OCI-LY3 (cell line): ENCODE results near the gene ZNF182.
"Not testable (repeated sequence)": the region's sequence is repeated elsewhere in the genome, so short reads cannot be mapped to it uniquely, and the experiment has no call there.

ENCODE experiments used
- H2AFZ ChIP-seq: fragments of 200-600, 300-600 bp; shearing (Covaris generic); 2 replicates; pipeline ENCODE4 v1.6.0; 2014; ENCODE audit warnings: antibody characterized with exemption, low read depth, low read length
- H3K27ac ChIP-seq: fragments of 200-600, 300-600 bp; sonication (generic); 2 replicates; pipeline ENCODE4 v1.5.1; 2014; ENCODE audit warnings: mild to moderate bottlenecking, low read length, moderate library complexity, mixed read lengths
- H3K27me3 ChIP-seq: fragments of 200-600, 300-600 bp; sonication (generic); 2 replicates; pipeline ENCODE4 v1.6.1; 2014; ENCODE audit warnings: low read depth, low read length, mixed read lengths
- H3K36me3 ChIP-seq: fragments of 200-600, 300-600 bp; sonication (generic); replicated peaks from 2 replicates; pipeline ENCODE3; 2014; ENCODE audit warnings: low read depth, low read length, mixed read lengths
- H3K4me1 ChIP-seq: fragments of 300-600, 200-600 bp; sonication (generic); 2 replicates; pipeline ENCODE4 v1.6.1; 2014; ENCODE audit warnings: low read length, mixed read lengths
- H3K4me2 ChIP-seq: fragments of 200-600, 300-600 bp; sonication (generic); 2 replicates; pipeline ENCODE4 v1.6.1; 2014; ENCODE audit warnings: low read length, mixed read lengths
- H3K4me3 ChIP-seq: fragments of 300-600, 200-600 bp; sonication (generic); 2 replicates; pipeline ENCODE4 v1.5.1; 2014; ENCODE audit warnings: antibody characterized with exemption, mild to moderate bottlenecking, low read length, moderate library complexity
- H3K79me2 ChIP-seq: fragments of 300-600, 200-600 bp; shearing (Covaris generic); 2 replicates; pipeline ENCODE4 v1.6.1; 2014; ENCODE audit warnings: mild to moderate bottlenecking, low read length, mixed read lengths
- H3K9ac ChIP-seq: fragments of 300-600, 200-600 bp; shearing (Covaris generic); 2 replicates; pipeline ENCODE4 v1.6.0; 2014; ENCODE audit warnings: mild to moderate bottlenecking, low read length, moderate library complexity
- H3K9me3 ChIP-seq: fragments of 200-600, 300-600 bp; shearing (Covaris generic); 2 replicates; pipeline ENCODE4 v1.6.1; 2014; ENCODE audit warnings: low read length, mixed read lengths; ENCODE audit not compliant: insufficient read depth
- H4K20me1 ChIP-seq: fragments of 200-600, 300-600 bp; sonication (generic); 2 replicates; pipeline ENCODE4 v1.6.1; 2016; ENCODE audit warnings: low read length, mixed read lengths; ENCODE audit not compliant: insufficient read depth
- EZH2phosphoT487 ChIP-seq: fragments of 200-600 bp; shearing (Covaris generic); IDR thresholded peaks from 2 replicates; pipeline ENCODE4 v1.6.1; 2018; ENCODE audit warnings: antibody characterized with exemption, mixed run types, low read depth
- TF ChIP-seq, protein P1 (sequence below): fragments of 200-600, 300-600 bp; sonication (generic); IDR thresholded peaks from 2 replicates; pipeline ENCODE4 v1.5.1; 2014; ENCODE audit warnings: antibody characterized with exemption, low read length, low read depth

ZNF182 gene

DNA sequence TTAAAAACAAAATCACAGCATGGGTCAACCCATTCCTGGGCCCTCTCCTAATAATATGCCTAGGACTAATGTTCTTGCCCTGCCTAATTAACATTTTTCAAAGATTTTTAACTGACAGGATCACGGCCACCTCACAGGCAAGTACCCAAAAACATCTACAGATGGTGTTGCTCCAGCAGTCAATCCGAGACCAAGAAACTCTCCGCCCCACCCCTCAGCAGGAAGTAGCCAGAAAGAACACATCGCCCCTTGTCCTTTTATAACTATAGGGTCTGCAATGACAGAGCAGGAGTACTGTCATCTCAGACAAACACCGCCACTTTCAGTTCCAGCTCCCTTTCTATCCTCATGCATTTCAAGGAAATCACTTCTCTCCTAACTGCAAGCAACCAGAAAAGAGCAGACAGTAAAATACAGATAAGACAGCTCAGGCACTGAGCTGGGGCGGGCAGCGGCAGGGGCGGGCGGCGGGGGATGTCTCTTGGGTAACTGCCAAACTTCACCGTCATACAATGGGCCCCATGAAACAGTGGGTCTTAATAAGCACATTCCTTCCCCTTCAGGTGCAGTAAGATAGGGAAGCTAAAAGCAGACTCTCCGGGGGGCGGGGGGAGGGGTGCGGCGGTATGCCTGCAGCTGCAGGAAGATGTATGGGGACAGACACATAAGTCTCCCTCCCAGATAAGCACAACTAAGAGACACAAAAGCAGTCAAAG is 67.4 kb downstream of the ZNF182 start:
- H2AFZ ChIP-seq: peak overlapping the region; percentile 95
- TF ChIP-seq, protein P1, sequence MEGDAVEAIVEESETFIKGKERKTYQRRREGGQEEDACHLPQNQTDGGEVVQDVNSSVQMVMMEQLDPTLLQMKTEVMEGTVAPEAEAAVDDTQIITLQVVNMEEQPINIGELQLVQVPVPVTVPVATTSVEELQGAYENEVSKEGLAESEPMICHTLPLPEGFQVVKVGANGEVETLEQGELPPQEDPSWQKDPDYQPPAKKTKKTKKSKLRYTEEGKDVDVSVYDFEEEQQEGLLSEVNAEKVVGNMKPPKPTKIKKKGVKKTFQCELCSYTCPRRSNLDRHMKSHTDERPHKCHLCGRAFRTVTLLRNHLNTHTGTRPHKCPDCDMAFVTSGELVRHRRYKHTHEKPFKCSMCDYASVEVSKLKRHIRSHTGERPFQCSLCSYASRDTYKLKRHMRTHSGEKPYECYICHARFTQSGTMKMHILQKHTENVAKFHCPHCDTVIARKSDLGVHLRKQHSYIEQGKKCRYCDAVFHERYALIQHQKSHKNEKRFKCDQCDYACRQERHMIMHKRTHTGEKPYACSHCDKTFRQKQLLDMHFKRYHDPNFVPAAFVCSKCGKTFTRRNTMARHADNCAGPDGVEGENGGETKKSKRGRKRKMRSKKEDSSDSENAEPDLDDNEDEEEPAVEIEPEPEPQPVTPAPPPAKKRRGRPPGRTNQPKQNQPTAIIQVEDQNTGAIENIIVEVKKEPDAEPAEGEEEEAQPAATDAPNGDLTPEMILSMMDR: no peak
- no peaks in the 10 kb centered on the region for H3K27me3 ChIP-seq
- peak overlapping the region; percentile 62 for H3K9ac ChIP-seq
- no peaks in the 10 kb centered on the region for H3K79me2 ChIP-seq
- H3K4me3 ChIP-seq: peak overlapping the region; percentile 74
- H3K4me1 ChIP-seq: peaks cover 23% of the 10 kb centered on the region
- H3K36me3 ChIP-seq: peaks cover 6% of the 10 kb centered on the region
- H3K27ac ChIP-seq: peak overlapping the region; percentile 76
- no peaks in the 10 kb centered on the region; the same call in 1 of the 2 replicates for H3K9me3 ChIP-seq
- H3K4me2 ChIP-seq: peak overlapping the region; percentile 82
- no peaks in the 10 kb centered on the region for H4K20me1 ChIP-seq

GRCh38 chrX:47933946-47934345 is 69.8 kb downstream of the ZNF182 start:
- TF ChIP-seq, protein P1: no peak
- TF ChIP-seq EZH2phosphoT487: no peak
- H4K20me1 ChIP-seq: no peaks in the 10 kb centered on the region

DNA sequence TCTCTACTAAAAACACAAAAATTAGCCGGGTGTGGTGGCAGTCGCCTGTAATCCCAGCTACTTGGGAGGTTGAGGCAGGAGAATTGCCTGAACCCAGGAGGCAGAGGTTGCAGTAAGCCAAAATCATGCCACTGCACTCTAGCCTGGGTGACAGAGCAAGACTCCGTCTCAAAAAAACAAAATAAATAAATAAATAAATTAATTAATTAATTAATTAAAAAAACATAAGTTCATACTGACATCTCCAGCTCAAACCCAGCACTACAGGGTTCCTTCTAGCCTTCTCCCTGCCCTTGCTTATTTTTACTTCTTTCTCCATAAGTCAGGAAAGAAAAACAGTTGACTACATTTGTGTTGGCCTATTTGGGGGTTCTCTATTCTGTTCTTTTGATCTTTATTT is 71.8 kb downstream of the ZNF182 start:
- not testable (repeated sequence) for H2AFZ ChIP-seq, H3K79me2 ChIP-seq, H3K4me3 ChIP-seq, H3K36me3 ChIP-seq, H3K9me3 ChIP-seq, H3K27ac ChIP-seq, H4K20me1 ChIP-seq, H3K4me2 ChIP-seq, H3K27me3 ChIP-seq, H3K9ac ChIP-seq
- peaks cover 21% of the 10 kb centered on the region for H3K4me1 ChIP-seq

More at GRCh38 chrX:47933946-47934345, 69.8 kb downstream of the ZNF182 start:
- Histone ChIP-seq H3K4me2 (no peak overlapping the region), H3K27me3 (no peaks in the 10 kb centered on the region), H3K36me3 (peaks cover 6% of the 10 kb centered on the region), H3K4me3 (no peak overlapping the region), H3K9ac (no peak overlapping the region), H3K27ac (no peak overlapping the region), H3K4me1 (peaks cover 19% of the 10 kb centered on the region), H3K9me3 (no peaks in the 10 kb centered on the region; the same call in 1 of the 2 replicates), H3K79me2 (no peaks in the 10 kb centered on the region), H2AFZ (no peak overlapping the region)

GRCh38 chrX:47927212-47927611 is 76.6 kb downstream of the ZNF182 start:
- TF ChIP-seq, protein P1: no peak
- no peak for TF ChIP-seq EZH2phosphoT487
- Histone ChIP-seq H3K4me2 (no peak overlapping the region), H3K9me3 (no peaks in the 10 kb centered on the region), H3K36me3 (no peaks in the 10 kb centered on the region), H3K9ac (no peak overlapping the region), H3K4me1 (peaks cover 5% of the 10 kb centered on the region), H2AFZ (no peak overlapping the region), H3K79me2 (no peaks in the 10 kb centered on the region), H4K20me1 (no peaks in the 10 kb centered on the region), H3K27ac (no peak overlapping the region), H3K27me3 (no peaks in the 10 kb centered on the region), H3K4me3 (no peak overlapping the region)
